Spleen (tissue), 11 donors: Measurements from ENCODE around the gene MRPS26. TPM values are rescaled to one million over a fixed set of nuclear protein-coding genes. Genes with fewer than 3 reads are reported as not detected.

Source experiments
- DNase-seq: peaks from one replicate; pipeline ENCODE4 v3.0.0-alpha.2; 2020
- H3K27ac ChIP-seq, 8 donors: fragments of 200-600 bp; sonication (generic) in 7 of 8; 1 replicate in 4 of 8; 2 replicates in 4 of 8; pipeline versions ENCODE4 v1.5.0 to v1.8.0; 2016 to 2021; ENCODE audit warnings: inconsistent platforms in 4 of 8, mild to moderate bottlenecking in 4 of 8, moderate library complexity in 1 of 8
- H3K27me3 ChIP-seq, 7 donors: fragments of 200-600 bp; sonication (generic) in 6 of 7; replicated peaks in 1 of 7; 1 replicate in 4 of 7; 2 replicates in 3 of 7; pipeline versions ENCODE4 v1.5.0 to v1.8.0; 2016 to 2021; ENCODE audit warnings: inconsistent platforms in 3 of 7, mild to moderate bottlenecking in 1 of 7
- H3K36me3 ChIP-seq, 6 donors: fragments of 200-600 bp; sonication (generic) in 5 of 6; 1 replicate in 4 of 6; 2 replicates in 2 of 6; pipeline versions ENCODE4 v1.5.0 to v1.8.0; 2016 to 2021; ENCODE audit warnings: inconsistent platforms in 2 of 6
- H3K4me1 ChIP-seq, 6 donors: fragments of 200-600 bp; sonication (generic) in 5 of 6; 1 replicate in 3 of 6; 2 replicates in 3 of 6; pipeline versions ENCODE4 v1.5.0 to v1.8.0; 2016 to 2021; ENCODE audit warnings: inconsistent platforms in 3 of 6
- H3K4me3 ChIP-seq, 8 donors: fragments of 200-600 bp; sonication (generic) in 7 of 8; 1 replicate in 4 of 8; 2 replicates in 4 of 8; pipeline versions ENCODE4 v1.5.0 to v1.8.0; 2016 to 2021; ENCODE audit warnings: inconsistent platforms in 4 of 8, mild to moderate bottlenecking in 4 of 8, moderate library complexity in 2 of 8
- H3K9me3 ChIP-seq, 8 donors: fragments of 200-600 bp; sonication (generic) in 7 of 8; 1 replicate in 4 of 8; 2 replicates in 4 of 8; pipeline versions ENCODE4 v1.5.0 to v1.8.0; 2016 to 2021; ENCODE audit warnings: inconsistent platforms in 4 of 8
- POLR2A ChIP-seq, 3 donors: fragments of 450-650 bp; IDR thresholded peaks; one replicate each; pipeline ENCODE4 v1.5.1; 2017; ENCODE audit warnings: antibody characterized with exemption in 3 of 3, mild to moderate bottlenecking in 1 of 3
- POLR2AphosphoS5 ChIP-seq, 3 donors: sonication (generic); formaldehyde crosslinking; IDR thresholded peaks; one replicate each; pipeline ENCODE4 v1.5.1; 2017; ENCODE audit warnings: antibody characterized with exemption in 3 of 3
- WGBS, 5 donors: extraction: QIAGEN DNeasy Blood & Tissue Kit in 3 of 5; methylation state at CpG; one replicate each; pipeline versions ENCODE4 v1.1.5 to v1.1.7; 2013 to 2018; 5-methylcytosine and 5-hydroxymethylcytosine counted together
- intact Hi-C: fragments of 100-400 bp; cut with DNase I; formaldehyde crosslinking; loops from one replicate; pipeline ENCODE4 v1.15.0; 2023; ENCODE audit warnings: low total_unique reads
- polyA plus RNA-seq, 3 donors: library from polyadenylated mRNA; stranded (reverse); fragments of 200-250 nt; gene quantifications; one replicate each; pipeline ENCODE4 v1.2.1, GENCODE V29; 2013
- total RNA-seq, 7 donors: library from RNA; depleted of rRNA in 3 of 7; stranded (reverse); fragments of >200 nt in 3 of 7; fragmentation: NEBNext Ultra II Directional in 4 of 7; extraction: Animal tissue kit (Norgen Biotek cat#: 25700) in 4 of 7; gene quantifications; one replicate each; pipeline versions ENCODE4 v1.1.0 to v1.2.1, GENCODE V29; 2016 to 2021
- TF ChIP-seq, protein P1 (sequence below), 11 experiments: fragments of 200-600 bp in 7 of 11; fragments of 450-650 bp in 4 of 11; sonication (generic) in 4 of 11; IDR thresholded peaks in 8 of 11; conservative IDR thresholded peaks in 3 of 11; 1 replicate in 7 of 11; 2 replicates in 4 of 11; pipeline versions ENCODE4 v1.4.0 to v1.8.0; 2016 to 2021; ENCODE audit warnings: antibody characterized with exemption in 11 of 11, inconsistent platforms in 4 of 11, mild to moderate bottlenecking in 1 of 11
- donor health status: healthy with polysubstance abuse.
- donor health status: DM: no; HTN: no; CAD: no; lungs with moderate emphysema.
- donor health status: DM: no; HTN: no; CAD: no.
- donor health status: Bipolar disorder and iron deficiency.
- donor health status: healthy.
- donor health status: DM: no; HTN: no; CAD: no.
- donor health status: DM: yes; HTN: yes; CAD: no.

Gene MRPS26
- total and polyA plus RNA-seq, 10 donors = 22.5 to 64.6 (median 30.8) TPM

DNA sequence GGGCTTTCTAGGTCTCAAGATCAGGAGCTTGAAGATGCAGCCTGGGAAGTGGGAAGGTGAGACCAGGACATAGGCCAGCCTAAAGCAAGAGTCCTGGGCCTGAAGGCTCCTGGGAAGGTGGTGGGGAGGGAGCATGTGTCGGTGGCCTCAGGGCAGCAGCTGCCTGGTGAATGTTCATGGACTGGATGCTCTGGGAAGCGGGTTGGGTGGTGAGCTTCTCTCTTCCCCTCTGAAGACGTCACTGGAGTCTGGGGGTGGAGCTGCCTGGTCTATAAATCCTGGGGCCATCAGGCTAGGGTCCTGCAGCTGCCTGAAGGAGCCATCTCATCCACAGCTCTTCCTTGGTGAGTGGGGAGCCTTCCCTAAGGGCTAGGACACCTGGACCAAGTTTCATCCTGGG, 2.5 kb upstream of the MRPS26 start, which contains the start of gene GNRH2:
TSS of gene GNRH2 (plus strand) at position 301 of the 400 bp plus-strand sequence. CDS start 793 bp downstream, outside the sequence.
- intact Hi-C loops = no loop called here
- Histone ChIP-seq H3K36me3 (peaks cover 0 to 43% (median 27%) of the 10 kb centered on the region in 6 donors), H3K27me3 (no peaks in the 10 kb centered on the region), H3K4me3 (no peak within 1 kb of the TSS), H3K9me3 (no peaks in the 10 kb centered on the region), H3K4me1 (peaks cover 7 to 33% (median 25%) of the 10 kb centered on the region in 6 donors), H3K27ac (peak within 1 kb of the TSS in 4 of 8 donors; percentile 16 to 97 (median 46))
- TF ChIP-seq POLR2A (IDR thresholded peaks at IDR 0.05) (no peak), POLR2AphosphoS5 (IDR thresholded peaks at IDR 0.05) (no peak)
- TF ChIP-seq, protein P1, sequence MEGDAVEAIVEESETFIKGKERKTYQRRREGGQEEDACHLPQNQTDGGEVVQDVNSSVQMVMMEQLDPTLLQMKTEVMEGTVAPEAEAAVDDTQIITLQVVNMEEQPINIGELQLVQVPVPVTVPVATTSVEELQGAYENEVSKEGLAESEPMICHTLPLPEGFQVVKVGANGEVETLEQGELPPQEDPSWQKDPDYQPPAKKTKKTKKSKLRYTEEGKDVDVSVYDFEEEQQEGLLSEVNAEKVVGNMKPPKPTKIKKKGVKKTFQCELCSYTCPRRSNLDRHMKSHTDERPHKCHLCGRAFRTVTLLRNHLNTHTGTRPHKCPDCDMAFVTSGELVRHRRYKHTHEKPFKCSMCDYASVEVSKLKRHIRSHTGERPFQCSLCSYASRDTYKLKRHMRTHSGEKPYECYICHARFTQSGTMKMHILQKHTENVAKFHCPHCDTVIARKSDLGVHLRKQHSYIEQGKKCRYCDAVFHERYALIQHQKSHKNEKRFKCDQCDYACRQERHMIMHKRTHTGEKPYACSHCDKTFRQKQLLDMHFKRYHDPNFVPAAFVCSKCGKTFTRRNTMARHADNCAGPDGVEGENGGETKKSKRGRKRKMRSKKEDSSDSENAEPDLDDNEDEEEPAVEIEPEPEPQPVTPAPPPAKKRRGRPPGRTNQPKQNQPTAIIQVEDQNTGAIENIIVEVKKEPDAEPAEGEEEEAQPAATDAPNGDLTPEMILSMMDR (IDR thresholded peaks at IDR 0.05 in 8 of 11, conservative IDR thresholded peaks at IDR 0.05 in 3 of 11) = no peak
- WGBS, 5 donors = 76 to 89% (median 83%) methylated on average over 2 to 3 of the region's 3 CpGs
- no peak for DNase-seq

GRCh38 chr20:3044336-3044965, 1.4 kb upstream of the MRPS26 start:
- Histone ChIP-seq H3K27ac (peak overlapping the region in 3 of 8 donors; percentile 85 to 97 (median 95)), H3K4me1 (peaks cover 7 to 33% (median 25%) of the 10 kb centered on the region in 6 donors), H3K9me3 (no peaks in the 10 kb centered on the region), H3K27me3 (no peaks in the 10 kb centered on the region), H3K36me3 (peaks cover 0 to 43% (median 25%) of the 10 kb centered on the region in 6 donors), H3K4me3 (peak overlapping the region in 1 of 8 donors; percentile 99)
- peak; percentile 78 for DNase-seq
- intact Hi-C loops = no loop called here
- WGBS, 5 donors = 89 to 100% (median 92%) methylated on average over 2 to 8 of the region's 8 CpGs
- peak in 2 of 3 donors; percentile 15 to 48 for TF ChIP-seq POLR2AphosphoS5 (IDR thresholded peaks at IDR 0.05)
- TF ChIP-seq POLR2A (IDR thresholded peaks at IDR 0.05) = no peak

GRCh38 chr20:3045042-3045815, 623 bp upstream of the MRPS26 start:
- peak in 1 of 3 donors; percentile 1 for TF ChIP-seq POLR2A (IDR thresholded peaks at IDR 0.05)
- TF ChIP-seq, protein P1 (IDR thresholded peaks at IDR 0.05 in 8 of 11, conservative IDR thresholded peaks at IDR 0.05 in 3 of 11) = no peak
- H3K36me3 ChIP-seq = peaks cover 0 to 43% (median 21%) of the 10 kb centered on the region in 6 donors
- WGBS, 5 donors = 2 to 5% (median 4%) methylated on average over 11 to 24 of the region's 24 CpGs
- DNase-seq = no peak
- peaks cover 7 to 33% (median 25%) of the 10 kb centered on the region in 6 donors for H3K4me1 ChIP-seq
- H3K9me3 ChIP-seq = no peaks in the 10 kb centered on the region
- peak overlapping the region; percentile 77 to 97 (median 91) for H3K27ac ChIP-seq
- no peaks in the 10 kb centered on the region for H3K27me3 ChIP-seq
- peak overlapping the region; percentile 88 to 100 (median 99) for H3K4me3 ChIP-seq
- intact Hi-C loops = no loop called here

- peak overlapping the region; percentile 88 to 100 (median 99) for H3K4me3 ChIP-seq
- WGBS, 5 donors = 44 to 60% (median 48%) methylated on average over 28 to 39 of the region's 39 CpGs
- H3K9me3 ChIP-seq = no peaks in the 10 kb centered on the region
- no peak for TF ChIP-seq POLR2AphosphoS5 (IDR thresholded peaks at IDR 0.05)
- intact Hi-C loops = no loop called here
- H3K4me1 ChIP-seq = peaks cover 7 to 32% (median 25%) of the 10 kb centered on the region in 6 donors
- peaks cover 0 to 32% (median 19%) of the 10 kb centered on the region in 6 donors for H3K36me3 ChIP-seq
- H3K27me3 ChIP-seq = no peaks in the 10 kb centered on the region
- no peak for DNase-seq
- peak overlapping the region; percentile 77 to 97 (median 91) for H3K27ac ChIP-seq
Observed at GRCh38 chr20:3046677-3047462, 1.0 kb downstream of the MRPS26 start.
